ACC112 (cell line): Measurements from ENCODE around the gene SND1.

Experiments used
- H2AFZ ChIP-seq: fragments of 200-600 bp; sonication (generic); one replicate; pipeline ENCODE4 v1.6.0; 2017; ENCODE audit warnings: antibody characterized with exemption, low read length; ENCODE audit not compliant: unreplicated experiment
- H3K27ac ChIP-seq: fragments of 200-600 bp; sonication (generic); 2 replicates; pipeline ENCODE4 v1.5.1; 2014; ENCODE audit warnings: low read depth, mild to moderate bottlenecking, antibody characterized with exemption, low read length, moderate library complexity
- H3K27me3 ChIP-seq: fragments of 200-600 bp; sonication (generic); 2 replicates; pipeline ENCODE4 v1.6.1; 2014; ENCODE audit warnings: mild to moderate bottlenecking, antibody characterized with exemption, low read length, moderate library complexity, mixed read lengths; ENCODE audit not compliant: insufficient read depth
- H3K36me3 ChIP-seq: fragments of 200-600 bp; sonication (generic); 2 replicates; pipeline ENCODE4 v1.6.1; 2016; ENCODE audit warnings: mild to moderate bottlenecking, antibody characterized with exemption, low read length, moderate library complexity, mixed read lengths; ENCODE audit not compliant: insufficient read depth
- H3K4me1 ChIP-seq: fragments of 200-600 bp; sonication (generic); one replicate; pipeline ENCODE4 v1.6.1; 2016; ENCODE audit warnings: low read length, mixed read lengths; ENCODE audit not compliant: insufficient read depth, unreplicated experiment, control insufficient read depth
- H3K4me3 ChIP-seq: fragments of 200-600 bp; sonication (generic); 2 replicates; pipeline ENCODE4 v1.5.1; 2014; ENCODE audit warnings: mild to moderate bottlenecking, low read depth, low read length
- H3K79me2 ChIP-seq: fragments of 200-600 bp; sonication (generic); one replicate; pipeline ENCODE4 v1.6.0; 2016; ENCODE audit warnings: low read length; ENCODE audit not compliant: control insufficient read depth, unreplicated experiment, insufficient read depth

Gene SND1

GRCh38 chr7:127845522-127846214 lies 193.7 kb downstream of the SND1 start:
- Histone ChIP-seq H3K27me3 (no peaks in the 10 kb centered on the region), H2AFZ (no peak overlapping the region), H3K36me3 (peaks cover 11% of the 10 kb centered on the region; the same call in 1 of the 2 replicates), H3K4me3 (no peak overlapping the region), H3K27ac (no peak overlapping the region), H3K4me1 (peaks cover 15% of the 10 kb centered on the region), H3K79me2 (peaks cover 3% of the 10 kb centered on the region)

GRCh38 chr7:127847641-127848040 lies 195.6 kb downstream of the SND1 start:
- Histone ChIP-seq H3K79me2 (peaks cover 3% of the 10 kb centered on the region), H3K27ac (no peak overlapping the region), H2AFZ (no peak overlapping the region), H3K36me3 (peaks cover 13% of the 10 kb centered on the region; the same call in 1 of the 2 replicates), H3K27me3 (no peaks in the 10 kb centered on the region), H3K4me3 (no peak overlapping the region), H3K4me1 (peaks cover 23% of the 10 kb centered on the region)

DNA sequence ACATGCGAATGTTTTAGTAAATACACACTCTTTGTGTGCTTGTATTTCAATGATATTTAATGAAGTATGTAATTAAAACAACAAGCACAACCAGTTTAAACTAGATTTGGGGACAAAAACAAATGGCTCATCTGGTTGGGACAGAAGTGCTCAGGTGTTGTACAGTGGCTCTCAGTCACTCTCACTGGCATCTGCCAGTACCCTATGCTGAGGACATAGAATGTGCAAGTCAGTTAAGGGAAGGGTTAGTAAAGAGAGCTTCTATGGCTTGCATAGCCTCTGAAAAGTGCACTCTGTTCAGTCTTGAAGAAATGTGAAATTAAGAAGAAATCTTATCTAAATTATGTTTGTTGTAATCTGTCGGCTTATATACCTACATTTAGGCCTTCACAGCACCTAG lies 196.2 kb downstream of the SND1 start:
- peaks cover 3% of the 10 kb centered on the region for H3K79me2 ChIP-seq
- no peaks in the 10 kb centered on the region for H3K27me3 ChIP-seq
- no peak overlapping the region for H2AFZ ChIP-seq
- H3K27ac ChIP-seq = no peak overlapping the region
- H3K4me3 ChIP-seq = no peak overlapping the region
- peaks cover 13% of the 10 kb centered on the region; the same call in 1 of the 2 replicates for H3K36me3 ChIP-seq
- peaks cover 23% of the 10 kb centered on the region for H3K4me1 ChIP-seq

DNA sequence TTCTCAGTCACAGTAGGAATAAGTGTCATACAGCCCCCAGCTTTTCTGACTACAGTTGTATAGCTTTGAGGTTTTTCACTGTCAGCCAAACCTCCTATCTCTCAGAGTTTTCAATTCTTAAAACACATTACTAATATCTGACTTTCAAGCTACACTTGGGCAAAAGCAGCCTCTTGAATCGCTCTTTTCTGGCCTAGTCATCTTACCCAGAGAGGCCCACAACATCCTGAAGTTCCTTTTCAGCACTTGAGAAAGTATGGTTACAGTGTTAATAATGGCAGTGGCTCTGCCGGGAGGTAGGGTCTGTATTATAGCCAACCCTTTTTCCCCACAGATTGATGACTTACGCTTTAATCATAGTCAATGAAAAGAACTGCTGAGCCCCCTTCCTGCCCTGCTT lies 198.2 kb downstream of the SND1 start:
- Histone ChIP-seq H2AFZ (no peak overlapping the region), H3K36me3 (peaks cover 12% of the 10 kb centered on the region; the same call in 1 of the 2 replicates), H3K27ac (no peak overlapping the region), H3K4me1 (peaks cover 19% of the 10 kb centered on the region), H3K79me2 (peaks cover 3% of the 10 kb centered on the region), H3K4me3 (no peak overlapping the region), H3K27me3 (no peaks in the 10 kb centered on the region)

GRCh38 chr7:127854383-127854782 lies 202.4 kb downstream of the SND1 start:
- H3K27ac ChIP-seq = no peak overlapping the region
- H3K4me1 ChIP-seq = peaks cover 10% of the 10 kb centered on the region
- no peak overlapping the region for H2AFZ ChIP-seq
- H3K27me3 ChIP-seq = no peaks in the 10 kb centered on the region
- H3K79me2 ChIP-seq = peaks cover 3% of the 10 kb centered on the region
- H3K4me3 ChIP-seq = no peak overlapping the region
- peaks cover 9% of the 10 kb centered on the region; the same call in 1 of the 2 replicates for H3K36me3 ChIP-seq

- no peaks in the 10 kb centered on the region for H3K4me1 ChIP-seq
- H3K27ac ChIP-seq = no peak overlapping the region
These were observed 205.5 kb downstream of the SND1 start for GRCh38 chr7:127857464-127857841.

GRCh38 chr7:127858091-127858914 lies 206.3 kb downstream of the SND1 start:
- no peaks in the 10 kb centered on the region for H3K79me2 ChIP-seq
- no peak overlapping the region for H3K4me3 ChIP-seq
- H2AFZ ChIP-seq = no peak overlapping the region
- H3K4me1 ChIP-seq = no peaks in the 10 kb centered on the region
- 0 out of 2 replicates have a peak, but pooled peaks cover 2% of the 10 kb centered on the region for H3K36me3 ChIP-seq
- no peak overlapping the region for H3K27ac ChIP-seq
- no peaks in the 10 kb centered on the region for H3K27me3 ChIP-seq

More at GRCh38 chr7:127857464-127857841, 205.5 kb downstream of the SND1 start:
- Histone ChIP-seq H3K27me3 (no peaks in the 10 kb centered on the region), H2AFZ (no peak overlapping the region), H3K36me3 (no peaks in the 10 kb centered on the region), H3K4me3 (no peak overlapping the region), H3K79me2 (no peaks in the 10 kb centered on the region)

GRCh38 chr7:127858915-127859189 lies 206.9 kb downstream of the SND1 start:
- H3K27me3 ChIP-seq = no peaks in the 10 kb centered on the region
- no peaks in the 10 kb centered on the region for H3K79me2 ChIP-seq
- H3K4me3 ChIP-seq = no peak overlapping the region
- H3K27ac ChIP-seq = no peak overlapping the region
- H3K4me1 ChIP-seq = no peaks in the 10 kb centered on the region
- 0 out of 2 replicates have a peak, but pooled peaks cover 3% of the 10 kb centered on the region for H3K36me3 ChIP-seq
- no peak overlapping the region for H2AFZ ChIP-seq

DNA sequence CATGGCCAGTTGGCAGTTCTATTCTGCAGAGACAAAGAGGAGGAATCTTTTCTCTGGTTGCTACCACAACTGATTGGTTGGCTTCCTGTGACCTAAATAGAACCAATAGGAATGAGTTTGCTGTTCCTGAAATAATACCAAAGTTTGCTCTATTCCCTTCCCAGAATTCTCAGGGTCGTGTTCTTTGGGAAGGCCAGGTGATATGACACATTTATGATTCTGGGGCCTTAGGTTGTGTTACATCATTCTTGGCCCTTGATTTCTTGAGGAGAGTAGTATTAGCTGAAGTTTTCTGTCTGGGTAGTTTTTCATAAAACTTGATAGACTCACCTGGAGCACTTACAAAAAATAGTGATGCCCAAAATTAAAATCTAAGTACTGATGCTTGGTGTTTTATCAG lies 207.3 kb downstream of the SND1 start:
- 0 out of 2 replicates have a peak, but pooled peaks cover 3% of the 10 kb centered on the region for H3K36me3 ChIP-seq

DNA sequence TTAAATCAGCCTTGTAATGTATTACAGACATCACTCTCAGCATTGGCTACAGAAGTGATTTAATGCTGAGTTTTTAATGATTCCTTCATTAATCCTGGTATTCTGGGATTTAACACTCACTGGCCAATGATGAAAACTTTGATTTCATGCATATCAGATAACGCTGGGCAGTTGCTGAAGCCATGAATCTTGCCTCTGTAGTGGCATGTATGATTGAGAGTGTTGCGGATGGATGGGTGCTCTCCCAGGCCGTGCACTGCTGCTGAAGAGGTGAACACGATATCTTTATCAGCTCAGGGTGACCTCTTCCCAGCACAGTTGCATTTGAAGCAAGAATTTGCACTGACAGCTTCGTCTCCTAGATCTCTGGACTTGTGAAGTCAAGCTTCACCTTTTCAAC lies 210.5 kb downstream of the SND1 start:
- H3K4me3 ChIP-seq = no peak overlapping the region
- no peak overlapping the region for H2AFZ ChIP-seq
- H3K79me2 ChIP-seq = peaks cover 3% of the 10 kb centered on the region
- peaks cover 10% of the 10 kb centered on the region for H3K4me1 ChIP-seq
- H3K27me3 ChIP-seq = no peaks in the 10 kb centered on the region
- H3K27ac ChIP-seq = no peak overlapping the region
- peaks cover 8% of the 10 kb centered on the region; the same call in 1 of the 2 replicates for H3K36me3 ChIP-seq

More for the DNA sequence above, 207.3 kb downstream of the SND1 start:
- Histone ChIP-seq H3K4me1 (no peaks in the 10 kb centered on the region), H3K27me3 (no peaks in the 10 kb centered on the region), H3K4me3 (no peak overlapping the region), H3K27ac (no peak overlapping the region), H3K79me2 (no peaks in the 10 kb centered on the region), H2AFZ (no peak overlapping the region)

- Histone ChIP-seq H3K4me1 (peaks cover 10% of the 10 kb centered on the region), H3K4me3 (no peak overlapping the region), H3K27me3 (no peaks in the 10 kb centered on the region), H3K27ac (no peak overlapping the region), H2AFZ (no peak overlapping the region), H3K79me2 (peaks cover 3% of the 10 kb centered on the region), H3K36me3 (peaks cover 9% of the 10 kb centered on the region)
These were observed 211.1 kb downstream of the SND1 start for GRCh38 chr7:127863082-127863481.
